ENCODE measurements around the gene PLAC9.
A peak's percentile ranks its signal among the peaks of the same experiment; 100 is the strongest.

Gene PLAC9

DNA sequence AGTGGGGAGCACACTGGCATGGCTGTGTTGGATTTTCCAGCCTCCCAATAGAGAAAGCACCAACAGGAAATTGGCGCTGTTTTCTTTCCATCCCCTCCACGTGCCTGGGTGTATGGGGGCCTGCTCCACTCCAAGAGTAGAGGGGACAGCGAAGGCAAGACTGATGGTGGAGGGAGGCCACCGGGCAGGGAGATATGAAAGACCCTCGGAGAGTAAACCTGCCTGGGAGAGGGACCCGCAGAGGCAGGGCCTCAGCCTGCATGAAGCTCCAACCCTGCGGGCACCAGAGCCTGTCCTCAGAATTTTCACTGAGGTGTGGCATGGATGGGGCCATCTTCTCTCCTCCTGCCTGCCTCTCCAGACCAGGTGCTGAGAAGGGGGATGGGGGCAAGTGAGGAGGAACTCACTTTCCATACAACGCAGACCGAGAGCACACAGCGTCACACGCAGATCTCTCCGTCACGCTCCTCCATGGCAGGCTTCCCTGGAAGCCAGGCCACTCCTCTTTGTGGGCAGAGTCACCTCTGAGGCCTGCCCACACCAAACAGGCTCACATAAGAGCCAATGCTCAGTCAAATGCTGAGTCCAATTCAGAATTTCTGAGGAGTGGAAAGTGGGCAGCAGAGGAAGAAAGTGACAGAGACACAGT is 54.0 kb downstream of the PLAC9 start:
- DNase-seq = no peak

GRCh38 chr10:80187060-80187459 is 54.5 kb downstream of the PLAC9 start:
- no peak for DNase-seq

GRCh38 chr10:80187465-80188409 is 55.2 kb downstream of the PLAC9 start:
- DNase-seq = peak; percentile 97

DNA sequence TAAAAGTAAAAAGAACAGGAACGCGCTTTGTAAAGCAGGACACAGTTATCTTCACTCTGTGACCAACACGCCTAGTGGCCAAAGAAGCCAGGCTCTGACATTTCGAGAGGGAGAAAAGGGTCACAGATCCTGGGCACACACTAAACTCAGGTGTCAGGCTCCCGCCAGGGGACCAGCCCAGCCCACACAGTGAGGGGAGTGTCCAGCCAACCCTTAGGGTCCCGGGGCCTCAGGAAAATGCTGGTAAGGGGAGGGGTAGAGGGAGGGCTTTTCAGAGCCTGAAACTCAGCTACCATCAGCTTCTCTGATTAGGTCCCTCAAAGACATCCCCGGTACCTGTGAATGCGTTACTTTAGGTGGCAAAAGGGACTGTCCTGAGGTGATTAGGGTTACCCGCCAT is 56.2 kb downstream of the PLAC9 start:
- DNase-seq = no peak

GRCh38 chr10:80191589-80192270 is 59.2 kb downstream of the PLAC9 start:
- no peak for DNase-seq

- DNase-seq = no peak
These were observed 60.0 kb downstream of the PLAC9 start for GRCh38 chr10:80192553-80192952.

- DNase-seq = no peak
These were observed 62.0 kb downstream of the PLAC9 start for GRCh38 chr10:80194373-80195045.

Data from OCI-M1 (cell line).